Mesodermal cell (in vitro differentiated cells): ENCODE measurements around the gene BHLHE40.
A peak's percentile ranks its signal among the peaks of the same experiment; 100 is the strongest.

Source experiments
- H3K27ac ChIP-seq: 2 replicates; pipeline ENCODE4 v1.7.0; 2013; ENCODE audit warnings: mild to moderate bottlenecking, low read depth, low read length, moderate library complexity; ENCODE audit not compliant: severe bottlenecking
- H3K36me3 ChIP-seq: 2 replicates; pipeline ENCODE4 v1.7.1; 2013; ENCODE audit warnings: mild to moderate bottlenecking, low read length, moderate library complexity; ENCODE audit not compliant: control insufficient read depth, insufficient read depth
- H3K4me1 ChIP-seq: one replicate; pipeline ENCODE4 v1.7.1; 2013; ENCODE audit warnings: mild to moderate bottlenecking, low read length; ENCODE audit not compliant: insufficient read depth, control insufficient read depth, poor library complexity, severe bottlenecking
- H3K4me3 ChIP-seq: 2 replicates; pipeline ENCODE4 v1.7.0; 2013; ENCODE audit warnings: low read length, control low read depth, mild to moderate bottlenecking; ENCODE audit not compliant: insufficient read depth, poor library complexity, severe bottlenecking; ENCODE audit errors: extremely low read depth
- H3K9me3 ChIP-seq: 2 replicates; pipeline ENCODE4 v1.7.1; 2013; ENCODE audit warnings: mild to moderate bottlenecking, low read length, moderate library complexity; ENCODE audit not compliant: control insufficient read depth
- WGBS, 2 experiments: methylation state at CpG; one replicate each; pipeline ENCODE4 v1.1.5; 2013; ENCODE audit warnings: missing lambda C conversion rate in 2 of 2; ENCODE audit not compliant: insufficient coverage in 2 of 2; 5-methylcytosine and 5-hydroxymethylcytosine counted together

Gene BHLHE40

GRCh38 chr3:4993276-4994143, 14.3 kb downstream of the BHLHE40 start:
- Histone ChIP-seq H3K4me3 (no peak overlapping the region), H3K9me3 (no peaks in the 10 kb centered on the region), H3K4me1 (peaks cover 32% of the 10 kb centered on the region), H3K36me3 (no peaks in the 10 kb centered on the region), H3K27ac (no peak overlapping the region)
- WGBS, 2 experiments, result 94 to 100% methylated on average over 1 to 2 of the region's 4 CpGs

- Histone ChIP-seq H3K36me3 (no peaks in the 10 kb centered on the region), H3K27ac (peak overlapping the region; percentile 97)
Observed at GRCh38 chr3:4994144-4994730, 15.0 kb downstream of the BHLHE40 start.

GRCh38 chr3:4994823-4995499, 15.7 kb downstream of the BHLHE40 start:
- Histone ChIP-seq H3K9me3 (no peaks in the 10 kb centered on the region), H3K36me3 (no peaks in the 10 kb centered on the region), H3K27ac (peak overlapping the region; percentile 97), H3K4me1 (peaks cover 39% of the 10 kb centered on the region), H3K4me3 (no peak overlapping the region)
- WGBS, 2 experiments, result 61 to 68% methylated on average over 5 to 9 of the region's 11 CpGs

More at GRCh38 chr3:4994144-4994730, 15.0 kb downstream of the BHLHE40 start:
- Histone ChIP-seq H3K4me1 (peaks cover 32% of the 10 kb centered on the region), H3K9me3 (no peaks in the 10 kb centered on the region), H3K4me3 (no peak overlapping the region)

GRCh38 chr3:4995500-4996053, 16.3 kb downstream of the BHLHE40 start:
- no peaks in the 10 kb centered on the region for H3K9me3 ChIP-seq
- no peak overlapping the region for H3K4me3 ChIP-seq
- H3K36me3 ChIP-seq, result no peaks in the 10 kb centered on the region
- peaks cover 42% of the 10 kb centered on the region for H3K4me1 ChIP-seq
- H3K27ac ChIP-seq, result peak overlapping the region; percentile 97
- WGBS, 2 experiments, result 70 to 82% methylated on average over 7 to 8 of the region's 9 CpGs

- Histone ChIP-seq H3K4me3 (no peak overlapping the region), H3K4me1 (peaks cover 46% of the 10 kb centered on the region), H3K9me3 (no peaks in the 10 kb centered on the region), H3K27ac (peak overlapping the region; percentile 97), H3K36me3 (no peaks in the 10 kb centered on the region)
- 80 to 88% methylated on average over 7 of the region's 8 CpGs for WGBS, 2 experiments
Observed at GRCh38 chr3:4996223-4996765, 17.1 kb downstream of the BHLHE40 start.

- 78 to 89% methylated on average over 8 to 10 of the region's 11 CpGs for WGBS, 2 experiments
- H3K4me1 ChIP-seq, result peaks cover 52% of the 10 kb centered on the region
- H3K27ac ChIP-seq, result peak overlapping the region; percentile 97
- no peaks in the 10 kb centered on the region for H3K9me3 ChIP-seq
- no peaks in the 10 kb centered on the region for H3K36me3 ChIP-seq
- no peak overlapping the region for H3K4me3 ChIP-seq
Observed at GRCh38 chr3:4996771-4997291, 17.6 kb downstream of the BHLHE40 start.

- Histone ChIP-seq H3K36me3 (no peaks in the 10 kb centered on the region), H3K27ac (no peak overlapping the region)
- 67 to 90% methylated on average over 1 to 2 of the region's 7 CpGs for WGBS, 2 experiments
Observed at GRCh38 chr3:4997946-4998345, 18.7 kb downstream of the BHLHE40 start.

GRCh38 chr3:4999531-5000184, 20.4 kb downstream of the BHLHE40 start:
- Histone ChIP-seq H3K4me3 (no peak overlapping the region), H3K4me1 (peaks cover 63% of the 10 kb centered on the region), H3K9me3 (no peaks in the 10 kb centered on the region), H3K36me3 (no peaks in the 10 kb centered on the region), H3K27ac (no peak overlapping the region)
- WGBS, 2 experiments, result 72 to 76% methylated on average over 4 to 6 of the region's 6 CpGs

More at GRCh38 chr3:4997946-4998345, 18.7 kb downstream of the BHLHE40 start:
- Histone ChIP-seq H3K4me1 (peaks cover 63% of the 10 kb centered on the region), H3K4me3 (no peak overlapping the region), H3K9me3 (no peaks in the 10 kb centered on the region)

- H3K27ac ChIP-seq, result no peak overlapping the region
- no peaks in the 10 kb centered on the region for H3K9me3 ChIP-seq
- H3K4me3 ChIP-seq, result no peak overlapping the region
- H3K36me3 ChIP-seq, result no peaks in the 10 kb centered on the region
- peaks cover 50% of the 10 kb centered on the region for H3K4me1 ChIP-seq
- 94 to 100% methylated on average over 3 to 4 of the region's 4 CpGs for WGBS, 2 experiments
Observed at GRCh38 chr3:5001135-5001534, 21.9 kb downstream of the BHLHE40 start.

- no peaks in the 10 kb centered on the region for H3K9me3 ChIP-seq
- H3K4me1 ChIP-seq, result peaks cover 47% of the 10 kb centered on the region
- H3K4me3 ChIP-seq, result no peak overlapping the region
- H3K27ac ChIP-seq, result peak overlapping the region; percentile 74
- no peaks in the 10 kb centered on the region for H3K36me3 ChIP-seq
- WGBS, 2 experiments, result no CpG with 5 or more reads among the region's 1 CpG
Observed at GRCh38 chr3:5001805-5002173, 22.6 kb downstream of the BHLHE40 start.
